Lower leg skin (tissue), 4 donors: Measurements from ENCODE around the gene AGO1. TPM values are rescaled to one million over a fixed set of nuclear protein-coding genes. Genes with fewer than 3 reads are reported as not detected.

Experiments
- DNase-seq, 2 donors: peaks; one replicate each; pipeline ENCODE4 v3.0.0-alpha.2; 2019; ENCODE audit warnings: low spot score in 2 of 2
- H3K4me3 ChIP-seq: fragments of 200-600 bp; sonication (generic); 2 replicates; pipeline ENCODE4 v1.5.1; 2017; ENCODE audit warnings: mild to moderate bottlenecking, low read depth; ENCODE audit not compliant: poor library complexity, severe bottlenecking
- CTCF ChIP-seq, 3 donors: fragments of 450-650 bp; IDR thresholded peaks; one replicate each; pipeline ENCODE4 v1.5.1; 2016; ENCODE audit warnings: antibody characterized with exemption in 3 of 3, mild to moderate bottlenecking in 3 of 3, moderate library complexity in 2 of 3
- POLR2A ChIP-seq, 2 donors: fragments of 450-650 bp; IDR thresholded peaks; one replicate each; pipeline ENCODE4 v1.6.1; 2016 to 2017; ENCODE audit warnings: antibody characterized with exemption in 2 of 2, mild to moderate bottlenecking in 1 of 2, moderate library complexity in 1 of 2
- WGBS, 2 donors: methylation state at CpG; one replicate each; pipeline ENCODE4 v1.1.5; 2018; 5-methylcytosine and 5-hydroxymethylcytosine counted together
- intact Hi-C: fragments of 100-400 bp; cut with DNase I; formaldehyde crosslinking; loops from one replicate; pipeline ENCODE4 v1.15.0; 2023; ENCODE audit warnings: low total_unique reads
- total RNA-seq, 4 donors: library from RNA; depleted of rRNA; stranded (reverse); fragments of >200 nt; gene quantifications; one replicate each; pipeline ENCODE4 v1.1.0, GENCODE V29; 2016

The AGO1 gene
- total RNA-seq, 4 donors from 2014 or later = 18.2 to 29.5 (median 22.5) TPM

GRCh38 chr1:35851132-35851869 lies 31.7 kb upstream of the AGO1 start:
- 49 to 51% methylated on average over 3 of the region's 3 CpGs for WGBS, 2 donors
- no peak for DNase-seq
- TF ChIP-seq CTCF (IDR thresholded peaks at IDR 0.05) = no peak
- no peak for TF ChIP-seq POLR2A (IDR thresholded peaks at IDR 0.05)

DNA sequence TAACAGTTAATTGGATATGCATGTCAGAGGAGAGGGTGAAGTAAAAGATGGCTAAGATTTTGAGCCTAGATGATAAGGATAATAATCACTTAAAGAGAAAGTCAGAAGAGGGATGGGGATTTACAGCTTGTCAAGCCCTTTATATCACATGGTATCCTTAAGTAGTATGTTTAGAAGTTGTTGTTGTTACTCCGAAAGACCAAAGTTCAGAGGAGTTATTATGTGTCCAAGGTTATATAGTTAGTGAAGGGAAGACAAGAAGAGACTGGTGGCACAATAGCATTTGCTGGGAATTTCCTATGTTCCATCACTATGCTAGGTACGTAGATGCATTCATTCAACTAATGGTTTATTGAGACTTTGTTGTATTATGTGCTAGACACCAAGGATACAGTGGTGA lies 30.8 kb upstream of the AGO1 start:
- no peak overlapping the region for H3K4me3 ChIP-seq
- intact Hi-C loops = no loop called here

More at GRCh38 chr1:35851132-35851869, 31.7 kb upstream of the AGO1 start:
- intact Hi-C loops = no loop called here
- H3K4me3 ChIP-seq = no peak overlapping the region

GRCh38 chr1:35854989-35855700 lies 27.9 kb upstream of the AGO1 start:
- no peak overlapping the region for H3K4me3 ChIP-seq
- intact Hi-C loops = no loop called here
- TF ChIP-seq CTCF (IDR thresholded peaks at IDR 0.05) (no peak), POLR2A (IDR thresholded peaks at IDR 0.05) (no peak)
- DNase-seq = no peak
- 58 to 63% methylated on average over 9 of the region's 9 CpGs for WGBS, 2 donors

More for the DNA sequence above, 30.8 kb upstream of the AGO1 start:
- WGBS, 2 donors = 40 to 41% methylated on average over 2 of the region's 2 CpGs
- no peak for TF ChIP-seq CTCF (IDR thresholded peaks at IDR 0.05)
- no peak for TF ChIP-seq POLR2A (IDR thresholded peaks at IDR 0.05)
- no peak for DNase-seq

- no peak overlapping the region for H3K4me3 ChIP-seq
- DNase-seq = no peak
- TF ChIP-seq POLR2A (IDR thresholded peaks at IDR 0.05) = no peak
- WGBS, 2 donors = 36 to 39% methylated on average over 1 of the region's 1 CpG
- intact Hi-C loops = no loop called here
These were observed 26.0 kb upstream of the AGO1 start for GRCh38 chr1:35856964-35857363.

- no peak for TF ChIP-seq CTCF (IDR thresholded peaks at IDR 0.05)
- DNase-seq = no peak
- intact Hi-C loops = no loop called here
- H3K4me3 ChIP-seq = no peak overlapping the region
These were observed 25.2 kb upstream of the AGO1 start for GRCh38 chr1:35857830-35858229.

- intact Hi-C loops = no loop called here
- 72 to 73% methylated on average over 3 of the region's 3 CpGs for WGBS, 2 donors
- DNase-seq = no peak
- no peak overlapping the region for H3K4me3 ChIP-seq
- no peak for TF ChIP-seq CTCF (IDR thresholded peaks at IDR 0.05)
- TF ChIP-seq POLR2A (IDR thresholded peaks at IDR 0.05) = no peak
These were observed 22.3 kb upstream of the AGO1 start for GRCh38 chr1:35860696-35861095.
